Measurements from ENCODE around the gene PKD2L2. TPM values are rescaled to one million over a fixed set of nuclear protein-coding genes. Genes with fewer than 3 reads are reported as not detected.

The PKD2L2 gene
- total and polyA plus RNA-seq, 2 of the 4 experiments (the other 2 are of a cell fraction) = not detected

GRCh38 chr5:137954131-137954879 is 65.0 kb downstream of the PKD2L2 start:
- TF ChIP-seq RAD21 (IDR thresholded peaks at IDR 0.05; ENCODE audit: low read length) (no peak), CTCF (conservative IDR thresholded peaks at IDR 0.05; ENCODE audit: low read depth, low read length) (no peak), MAFK (IDR thresholded peaks at IDR 0.05; ENCODE audit: low read depth, low read length) (no peak), MXI1 (IDR thresholded peaks at IDR 0.05; ENCODE audit: borderline replicate concordance, low read depth, low read length) (peak; percentile 54; the same call in 1 of the 2 replicates), NFE2L2 (IDR thresholded peaks at IDR 0.05; ENCODE audit: low read depth, low read length) (no peak), FOS (IDR thresholded peaks at IDR 0.05; ENCODE audit: low read depth, low read length) (peak; percentile 53; the same call in 1 of the 2 replicates)
- H3K4ac ChIP-seq (ENCODE audit: low read depth, low read length) = no peak overlapping the region; the same call in 1 of the 2 replicates
- no peak overlapping the region for H4K8ac ChIP-seq (ENCODE audit: low read depth in 2 of 2, low read length in 2 of 2)
- H3K56ac ChIP-seq (ENCODE audit: extremely low read depth, insufficient read depth, low read length) = no peak overlapping the region
- WGBS, 2 experiments (ENCODE audit: extremely low coverage in 2 of 2, insufficient read length in 1 of 2) = 71% methylated on average over 1 of the region's 9 CpGs; no CpG with 5 or more reads in 1 of the 2 experiments
- ATAC-seq (ENCODE audit: low read depth) (peak; percentile 97), DNase-seq (peak; percentile 94)
- H3K36me3 ChIP-seq (ENCODE audit: control insufficient read depth, insufficient read depth, low read length) = peaks cover 23% of the 10 kb centered on the region
- no peaks in the 10 kb centered on the region for H3K27me3 ChIP-seq (ENCODE audit: control insufficient read depth, insufficient read depth, low read length)
- no peak overlapping the region for H3K9ac ChIP-seq (ENCODE audit: low read depth, low read length)
- no peaks in the 10 kb centered on the region for H4K20me1 ChIP-seq (ENCODE audit: insufficient read depth, low read length)
- no peak overlapping the region for H4K91ac ChIP-seq (ENCODE audit: insufficient read depth, low read depth, low read length)
- H3K14ac ChIP-seq (replicated peaks; ENCODE audit: low read depth, low read length) = peak overlapping the region; percentile 78
- peaks cover 2% of the 10 kb centered on the region for H3K4me1 ChIP-seq (ENCODE audit: control insufficient read depth, insufficient read depth, low read length)
- intact Hi-C loops (cut with micrococcal nuclease) = no loop called here
- no peak overlapping the region for H4K5ac ChIP-seq (ENCODE audit: low read depth, low read length)
- BruUV-seq (replicated peaks) = no TSS peak
- in situ Hi-C loops (cut with MboI; ENCODE audit: low sequenced_read_pairs) = no loop called here
- H2BK5ac ChIP-seq (ENCODE audit: low read depth, low read length, poor library complexity, severe bottlenecking) = no peak overlapping the region
- POLR2A ChIA-PET (ENCODE audit: unreplicated experiment) = interaction anchor here (0.7 kb wide), 1 partner anchor 176 kb away, joined by 14 read pairs; no protein-coding TSS in a partner anchor
- no peak overlapping the region for H3K18ac ChIP-seq (ENCODE audit: low read depth, low read length)
- no peak overlapping the region for H2AFZ ChIP-seq (replicated peaks; ENCODE audit: low read length, poor library complexity)
- H2BK15ac ChIP-seq (ENCODE audit: low read depth, low read length) = no peak overlapping the region
- H3K27ac ChIP-seq (ENCODE audit: insufficient read depth, low read length) = peak overlapping the region; percentile 32; the same call in 1 of the 2 replicates
- peaks cover 19 to 25% of the 10 kb centered on the region in 2 experiments; a peak in 3 of 4 replicates for H3K79me1 ChIP-seq (ENCODE audit: low read depth in 1 of 2, low read length in 2 of 2)
- CTCF ChIA-PET = interaction anchor here (0.5 to 1.4 kb wide), 7 partner anchors 8 to 1777 kb away, joined by 3 to 5 read pairs (median 3); no protein-coding TSS in a partner anchor
- H3K4me2 ChIP-seq (ENCODE audit: low read depth, low read length) = peak overlapping the region; percentile 55; the same call in 1 of the 2 replicates
- no peak overlapping the region for H2BK120ac ChIP-seq (ENCODE audit: low read depth, low read length)
- no peak overlapping the region for H3K4me3 ChIP-seq (ENCODE audit: insufficient read depth, low read depth, low read length)
- dilution Hi-C loops (cut with HindIII; ENCODE audit: low sequenced_read_pairs, unreplicated experiment) = no loop called here
- H3K23ac ChIP-seq (ENCODE audit: low read depth, low read length) = no peak overlapping the region
- H2BK20ac ChIP-seq (ENCODE audit: low read depth, low read length) = peak overlapping the region; percentile 16; the same call in 1 of the 2 replicates
- H3K9me3 ChIP-seq (ENCODE audit: control insufficient read depth, insufficient read depth, low read length) = no peaks in the 10 kb centered on the region
- H2AK5ac ChIP-seq (ENCODE audit: low read depth, low read length) = no peak overlapping the region
- no peaks in the 10 kb centered on the region for H3K9me1 ChIP-seq (ENCODE audit: insufficient read depth, low read length)
- no peak overlapping the region for H2AK9ac ChIP-seq (replicated peaks; ENCODE audit: low read depth, low read length, poor library complexity)

Data from IMR-90 (cell line).